ENCODE results near the gene EXOC8.

Gene EXOC8, protein sequence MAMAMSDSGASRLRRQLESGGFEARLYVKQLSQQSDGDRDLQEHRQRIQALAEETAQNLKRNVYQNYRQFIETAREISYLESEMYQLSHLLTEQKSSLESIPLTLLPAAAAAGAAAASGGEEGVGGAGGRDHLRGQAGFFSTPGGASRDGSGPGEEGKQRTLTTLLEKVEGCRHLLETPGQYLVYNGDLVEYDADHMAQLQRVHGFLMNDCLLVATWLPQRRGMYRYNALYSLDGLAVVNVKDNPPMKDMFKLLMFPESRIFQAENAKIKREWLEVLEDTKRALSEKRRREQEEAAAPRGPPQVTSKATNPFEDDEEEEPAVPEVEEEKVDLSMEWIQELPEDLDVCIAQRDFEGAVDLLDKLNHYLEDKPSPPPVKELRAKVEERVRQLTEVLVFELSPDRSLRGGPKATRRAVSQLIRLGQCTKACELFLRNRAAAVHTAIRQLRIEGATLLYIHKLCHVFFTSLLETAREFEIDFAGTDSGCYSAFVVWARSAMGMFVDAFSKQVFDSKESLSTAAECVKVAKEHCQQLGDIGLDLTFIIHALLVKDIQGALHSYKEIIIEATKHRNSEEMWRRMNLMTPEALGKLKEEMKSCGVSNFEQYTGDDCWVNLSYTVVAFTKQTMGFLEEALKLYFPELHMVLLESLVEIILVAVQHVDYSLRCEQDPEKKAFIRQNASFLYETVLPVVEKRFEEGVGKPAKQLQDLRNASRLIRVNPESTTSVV

DNA sequence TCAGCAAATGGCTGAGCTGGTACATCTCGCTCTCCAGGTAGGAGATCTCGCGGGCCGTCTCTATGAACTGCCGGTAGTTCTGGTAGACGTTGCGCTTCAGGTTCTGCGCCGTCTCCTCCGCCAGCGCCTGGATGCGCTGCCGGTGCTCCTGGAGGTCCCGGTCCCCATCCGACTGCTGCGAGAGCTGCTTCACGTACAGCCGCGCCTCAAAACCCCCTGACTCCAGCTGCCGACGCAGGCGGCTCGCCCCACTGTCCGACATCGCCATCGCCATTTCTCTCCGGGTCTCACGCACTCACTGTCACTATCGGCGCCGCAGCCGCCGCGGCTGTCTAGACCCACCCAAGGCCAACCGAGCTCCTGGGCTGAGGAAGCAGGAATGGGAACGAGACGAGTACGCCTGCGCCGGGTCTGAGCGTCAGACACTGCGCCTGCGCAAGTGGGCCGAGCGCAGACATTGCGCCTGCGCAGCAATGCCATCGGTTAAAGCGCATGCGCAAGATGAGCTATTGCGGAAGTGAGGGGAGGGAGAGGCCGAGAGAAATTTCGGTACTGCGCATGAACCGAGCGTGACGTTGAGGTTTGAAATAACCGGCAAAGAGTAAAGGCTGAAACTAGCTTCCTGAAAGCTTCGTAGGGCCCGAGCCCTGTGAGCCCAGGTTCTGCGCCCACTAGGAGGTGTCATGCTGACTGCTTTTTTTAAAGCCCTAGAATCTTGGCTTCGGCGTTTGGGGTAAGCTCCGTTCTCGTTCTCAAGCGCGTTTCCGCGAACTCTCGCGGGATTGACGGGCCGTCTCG, at the start of gene EXOC8:
Gene EXOC8, minus strand, starts transcription at position 381 of the 798 bp plus-strand sequence. Its CDS starts 107 bp downstream, at position 274.
- peak; percentile 97 to 99 for DNase-seq

DNA sequence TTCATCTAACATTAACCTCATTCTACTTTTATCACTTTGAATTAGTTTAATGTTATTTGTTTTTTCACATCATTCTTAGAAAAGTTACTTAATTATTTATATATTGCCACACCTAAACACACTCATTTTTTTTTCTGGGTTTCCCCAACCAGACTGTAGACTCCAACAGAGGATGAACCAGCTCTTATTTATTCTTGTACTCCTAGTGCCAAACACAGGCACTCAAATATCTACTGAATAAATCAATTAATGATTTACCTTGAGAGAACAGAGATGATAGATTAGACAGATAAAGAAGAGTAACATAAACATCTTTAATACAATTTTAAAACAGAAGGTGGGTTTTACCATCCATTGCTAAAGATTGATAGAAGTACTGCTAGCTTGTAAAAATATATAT, 48.8 kb upstream of the EXOC8 start:
- DNase-seq: no peak

DNA sequence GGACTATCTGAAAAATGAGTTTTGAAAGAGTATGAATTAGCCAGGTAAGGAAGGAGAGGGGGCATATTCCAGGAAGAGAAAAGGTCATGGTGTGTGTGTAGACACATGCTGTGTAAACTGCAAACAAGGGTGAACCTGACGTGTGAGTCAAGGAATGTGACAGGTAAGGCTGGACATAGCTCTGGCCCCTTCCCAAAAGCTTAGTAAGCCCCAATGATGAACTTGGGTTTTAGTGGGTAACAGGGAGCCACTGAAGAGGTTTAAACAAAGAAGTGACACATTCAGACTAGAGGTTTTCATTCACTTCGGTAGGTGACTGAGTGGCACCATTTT, 47.7 kb upstream of the EXOC8 start:
- no peak for DNase-seq

GRCh38 chr1:231384696-231385415, 47.2 kb upstream of the EXOC8 start:
- DNase-seq: no peak

DNA sequence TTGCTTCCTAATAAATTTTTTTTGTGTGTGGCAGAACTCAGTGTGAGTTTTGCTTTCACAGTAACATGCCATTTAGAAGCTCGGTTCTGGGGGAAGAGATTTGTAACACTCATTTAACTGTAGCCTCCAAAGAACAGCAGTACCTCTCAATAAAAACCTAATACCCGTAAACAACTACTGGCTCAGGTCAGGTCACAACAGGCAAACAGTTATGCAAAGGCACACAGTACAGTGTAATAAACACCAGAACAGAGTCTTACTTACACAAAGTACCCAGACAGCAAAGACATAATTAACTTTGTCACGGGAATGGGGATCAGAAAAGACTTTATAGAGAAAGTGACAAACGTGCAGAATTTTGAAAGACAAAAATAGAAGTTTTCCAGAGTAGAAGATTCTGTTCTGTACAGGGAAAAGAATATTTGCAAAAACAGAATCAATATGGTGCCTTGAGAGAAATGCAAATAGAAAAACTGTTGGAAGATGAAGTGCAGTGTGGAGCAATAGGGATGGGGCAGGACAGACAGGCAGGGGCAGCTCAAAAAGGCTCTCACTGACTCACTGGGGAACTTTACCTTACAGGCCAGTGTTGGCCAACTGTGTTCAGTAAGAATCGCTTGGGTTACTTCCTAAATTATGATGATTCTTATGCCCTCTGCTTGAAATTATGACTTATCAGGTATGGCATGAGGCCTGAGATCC, 45.7 kb upstream of the EXOC8 start:
- DNase-seq: no peak

- DNase-seq: no peak
Measured at GRCh38 chr1:231382426-231382825, 44.8 kb upstream of the EXOC8 start.

DNA sequence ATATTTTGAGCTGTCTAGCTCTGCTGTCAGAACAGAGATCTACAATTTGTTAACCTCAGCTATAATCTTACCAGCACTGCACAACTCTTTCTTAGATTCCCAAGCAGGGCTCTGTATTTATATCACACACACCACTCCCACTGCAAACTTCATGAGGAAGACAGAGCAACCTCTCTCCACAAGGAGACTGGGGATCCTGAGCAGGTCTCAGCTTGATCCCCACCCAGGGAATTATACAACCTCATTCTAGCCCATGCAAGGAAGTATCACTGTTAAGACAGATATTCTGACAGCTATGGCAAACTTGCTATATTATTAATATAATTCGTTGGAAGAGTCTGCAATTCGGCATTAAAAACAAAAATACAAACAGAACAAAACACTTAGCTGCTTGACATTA, 44.1 kb upstream of the EXOC8 start:
- no peak for DNase-seq

DNA sequence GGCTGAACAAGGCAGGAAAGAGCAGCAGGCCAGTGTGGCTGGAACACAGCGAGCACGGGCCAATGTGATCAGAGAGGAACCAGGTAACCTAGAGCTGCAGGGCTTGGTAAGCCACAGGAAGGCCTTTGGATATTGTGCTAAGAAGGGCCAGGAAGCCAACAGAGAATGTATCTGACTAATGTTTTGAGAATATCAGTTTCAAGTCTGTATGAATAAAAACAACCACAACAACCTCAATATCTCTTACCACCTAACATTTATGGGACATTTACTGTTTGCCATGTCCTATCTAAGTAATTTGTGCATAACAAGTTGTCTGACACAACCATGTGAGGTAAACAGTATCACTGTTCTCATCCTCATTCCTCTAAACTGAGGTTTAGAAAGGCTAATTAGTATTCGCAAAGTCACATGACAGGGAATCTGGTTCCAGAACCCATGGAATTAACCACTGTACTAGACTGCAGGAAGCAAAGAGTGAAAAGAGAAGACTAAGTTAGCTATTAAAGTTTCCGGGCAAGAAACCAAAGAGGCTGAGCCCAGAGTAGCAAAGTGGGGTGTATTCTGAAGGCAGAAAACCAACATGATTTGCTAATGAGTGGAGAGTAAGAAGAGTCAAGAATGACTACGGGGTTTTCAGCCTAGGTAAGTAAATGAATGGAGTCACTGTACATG, 39.4 kb upstream of the EXOC8 start:
- DNase-seq: no peak

GRCh38 chr1:231376101-231376500, 38.4 kb upstream of the EXOC8 start:
- no peak for DNase-seq

DNA sequence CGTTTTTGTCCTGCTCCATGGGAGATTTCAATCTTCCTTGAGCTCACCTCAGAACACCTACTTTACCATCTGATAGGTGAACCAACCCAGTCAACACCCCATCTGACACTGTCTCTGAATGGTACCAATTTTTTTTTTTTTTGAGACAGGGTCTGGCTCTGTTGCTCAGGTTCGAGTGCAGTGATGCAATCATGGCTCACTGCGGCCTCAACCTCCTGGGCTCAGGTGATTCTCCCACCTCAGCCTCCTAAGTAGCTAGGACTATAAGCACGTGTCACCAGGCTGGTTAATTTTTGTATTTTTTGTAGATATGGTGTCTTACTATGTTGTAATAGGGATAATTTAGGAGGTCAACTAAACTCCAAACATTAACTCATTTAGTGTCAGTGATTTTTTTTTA, 36.7 kb upstream of the EXOC8 start:
- DNase-seq: no peak

DNA sequence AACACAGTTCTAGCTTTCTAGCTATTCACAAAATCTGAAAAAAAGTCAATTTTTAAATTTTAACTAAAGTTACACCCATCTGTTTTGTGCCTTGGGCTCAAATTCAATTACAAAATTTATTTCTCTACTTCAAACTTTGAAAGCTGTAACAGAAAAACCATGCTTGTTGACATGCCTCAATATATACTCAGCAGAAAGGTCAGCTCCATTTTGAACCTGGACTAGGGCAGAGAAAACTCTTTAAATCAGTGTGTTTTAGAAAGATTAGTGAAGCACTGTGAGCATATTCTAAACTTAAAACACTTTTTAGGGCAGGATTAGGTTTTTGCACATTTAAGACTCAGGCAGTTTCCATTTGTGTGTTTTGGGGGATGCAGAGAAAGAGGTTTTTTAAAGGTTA, 34.8 kb upstream of the EXOC8 start:
- no peak for DNase-seq

DNA sequence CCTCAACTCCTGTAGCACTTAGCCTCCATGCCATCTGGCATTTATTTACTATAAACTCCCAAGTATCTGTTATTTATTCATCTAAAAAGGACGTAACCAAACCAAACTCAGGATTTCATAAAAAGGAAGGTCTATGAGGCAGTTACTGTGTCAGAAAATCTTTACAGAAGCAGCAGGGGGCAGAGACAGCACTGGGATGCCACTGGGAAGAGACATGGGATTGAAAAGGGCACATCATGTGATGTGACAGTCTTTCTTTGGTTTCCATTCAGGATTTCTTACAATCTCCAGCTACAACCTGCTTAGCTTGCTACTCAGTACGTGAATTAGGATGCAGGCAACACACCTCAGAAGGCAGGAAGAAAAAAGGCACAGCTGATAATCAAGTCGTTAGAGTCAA, 31.6 kb upstream of the EXOC8 start:
- no peak for DNase-seq

DNA sequence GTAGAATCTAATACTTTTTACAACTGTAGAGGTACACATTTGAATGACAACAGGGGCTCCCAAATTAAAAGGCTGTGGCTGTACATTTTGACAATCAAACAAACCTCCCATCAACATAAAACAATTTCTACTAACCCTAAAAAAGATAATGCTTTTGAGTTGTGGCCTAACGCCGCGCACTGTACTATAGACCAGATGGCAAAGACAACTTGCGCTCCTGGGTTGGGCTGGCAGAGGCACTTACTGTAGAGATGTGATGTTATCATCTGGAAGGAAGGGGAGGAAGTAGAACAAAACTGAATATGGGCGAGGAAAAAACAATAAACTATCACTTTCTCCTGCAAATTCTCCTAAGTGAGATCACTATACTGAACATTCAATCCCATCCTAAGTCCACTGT, 26.5 kb upstream of the EXOC8 start:
- DNase-seq: no peak

- DNase-seq: no peak
Measured at GRCh38 chr1:231363624-231364023, 26.0 kb upstream of the EXOC8 start.

GRCh38 chr1:231362325-231362724, 24.7 kb upstream of the EXOC8 start:
- DNase-seq: no peak

- DNase-seq: peak in 1 of 2 donors; percentile 21
Measured at GRCh38 chr1:231359113-231359512, 21.5 kb upstream of the EXOC8 start.

- peak; percentile 35 to 72 for DNase-seq
Measured at GRCh38 chr1:231357831-231358354, 20.2 kb upstream of the EXOC8 start.

GRCh38 chr1:231357187-231357772, 19.6 kb upstream of the EXOC8 start:
- no peak for DNase-seq

- no peak for DNase-seq
Measured at GRCh38 chr1:231355171-231355570, 17.5 kb upstream of the EXOC8 start.

DNA sequence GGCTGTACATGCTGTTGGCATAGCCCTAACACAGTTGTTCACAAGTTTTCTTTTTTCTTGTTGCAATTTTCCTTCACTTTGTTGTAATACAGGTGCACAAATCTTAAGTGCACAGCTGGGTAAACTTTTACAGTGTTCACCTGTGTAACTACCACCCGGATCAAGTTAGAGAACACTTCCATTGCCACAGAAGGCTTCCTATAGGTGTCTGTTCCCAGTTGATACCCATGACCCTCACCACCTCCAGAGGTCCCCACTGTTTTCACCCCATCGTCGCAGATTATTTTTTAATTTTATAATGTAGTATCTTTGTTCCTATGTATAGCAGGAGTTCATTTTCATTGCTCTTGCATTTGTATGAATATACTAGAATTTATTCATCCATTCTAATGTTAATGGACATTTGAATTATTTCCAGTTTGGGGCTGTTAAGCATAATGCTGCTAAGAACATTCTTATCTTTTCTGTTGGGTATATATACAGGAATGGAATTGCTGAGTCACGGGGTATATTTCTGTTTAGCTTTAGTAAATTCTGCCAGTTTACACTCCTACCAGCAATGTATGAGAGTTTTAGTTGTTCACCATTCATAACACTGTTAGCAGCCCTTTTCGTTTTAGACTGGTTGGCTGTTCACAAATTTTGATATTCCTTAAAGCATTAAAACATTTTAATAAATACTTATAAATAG, 16.8 kb upstream of the EXOC8 start:
- DNase-seq: no peak

Measured in CD4-positive, alpha-beta T cell treated with Interferon alpha-2 for 1 hour (primary cell).